Activated CD8-positive, alpha-beta memory T cell treated with anti-CD3 and anti-CD28 coated beads for 48 hours (primary cell): Measurements from ENCODE around the gene COLEC12.

Source experiments
- DNase-seq, 3 experiments: peaks; one replicate each; pipeline ENCODE4 v3.0.0-alpha.2; 2020; ENCODE audit warnings: low read depth in 2 of 3, low spot score in 2 of 3

Gene COLEC12

DNA sequence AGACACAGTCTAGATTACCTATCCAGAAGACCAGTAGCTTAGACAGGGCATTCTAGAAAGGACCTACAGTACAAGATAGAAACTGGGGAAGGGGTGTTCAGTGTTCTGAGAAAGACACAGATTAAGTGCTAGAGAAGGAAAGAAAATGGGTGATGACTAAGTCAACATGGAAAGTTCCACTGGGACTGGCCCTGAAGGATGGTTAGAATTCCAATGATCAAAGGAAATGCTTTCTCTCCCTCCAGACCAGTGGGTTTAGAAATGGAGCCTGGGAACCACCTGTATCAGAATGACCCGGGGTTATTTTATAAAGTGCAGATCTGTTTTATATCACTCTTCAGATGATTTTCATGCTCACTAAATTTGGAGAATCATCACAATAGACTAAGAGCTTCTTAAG is 5.8 kb upstream of the COLEC12 start:
- DNase-seq: no peak

DNA sequence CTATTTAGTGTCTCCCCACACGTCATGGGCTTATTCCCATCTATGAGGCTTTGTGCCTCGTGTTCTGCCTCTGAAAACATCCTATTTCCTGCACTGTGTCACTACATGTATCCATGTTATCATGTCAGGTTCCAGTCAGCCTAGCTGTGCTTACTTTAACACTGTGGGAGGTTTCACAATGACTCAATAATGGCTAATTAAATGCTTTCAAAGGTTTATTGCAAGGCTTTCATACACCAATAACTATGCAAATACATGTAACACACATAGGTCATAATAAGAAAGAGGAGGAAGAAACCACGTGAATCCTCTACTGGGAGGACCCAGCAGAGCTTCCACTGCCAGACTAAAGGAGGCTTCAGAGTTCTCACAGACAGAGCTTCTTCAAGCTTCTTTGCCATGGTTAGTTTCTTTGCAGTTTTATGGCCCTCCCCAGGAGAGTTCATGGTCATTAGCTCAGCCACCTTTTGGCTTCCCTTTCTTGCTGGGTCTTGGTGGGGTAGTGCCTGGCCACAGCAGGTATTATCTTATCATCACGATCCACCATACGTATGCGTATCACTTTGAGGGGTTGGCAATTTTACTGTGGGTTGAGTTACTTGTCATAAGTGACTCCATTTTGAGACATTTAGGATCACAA is 5.1 kb upstream of the COLEC12 start:
- DNase-seq: no peak

DNA sequence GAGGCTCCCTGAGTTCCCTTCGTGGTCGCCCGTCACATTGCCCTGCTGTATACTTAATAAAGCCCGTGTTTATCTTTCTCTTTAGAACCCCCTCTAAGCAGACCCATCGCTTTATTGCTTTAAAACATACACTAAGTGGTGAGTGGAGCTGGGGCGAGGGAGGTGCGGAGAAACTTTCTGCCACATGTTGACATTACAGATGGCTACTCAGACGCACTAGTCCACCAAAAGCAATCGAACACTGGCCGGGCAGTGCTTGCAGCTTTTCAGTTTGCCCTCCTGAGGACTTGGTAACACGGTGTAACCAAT is 859 bp upstream of the COLEC12 start:
- no peak for DNase-seq

DNA sequence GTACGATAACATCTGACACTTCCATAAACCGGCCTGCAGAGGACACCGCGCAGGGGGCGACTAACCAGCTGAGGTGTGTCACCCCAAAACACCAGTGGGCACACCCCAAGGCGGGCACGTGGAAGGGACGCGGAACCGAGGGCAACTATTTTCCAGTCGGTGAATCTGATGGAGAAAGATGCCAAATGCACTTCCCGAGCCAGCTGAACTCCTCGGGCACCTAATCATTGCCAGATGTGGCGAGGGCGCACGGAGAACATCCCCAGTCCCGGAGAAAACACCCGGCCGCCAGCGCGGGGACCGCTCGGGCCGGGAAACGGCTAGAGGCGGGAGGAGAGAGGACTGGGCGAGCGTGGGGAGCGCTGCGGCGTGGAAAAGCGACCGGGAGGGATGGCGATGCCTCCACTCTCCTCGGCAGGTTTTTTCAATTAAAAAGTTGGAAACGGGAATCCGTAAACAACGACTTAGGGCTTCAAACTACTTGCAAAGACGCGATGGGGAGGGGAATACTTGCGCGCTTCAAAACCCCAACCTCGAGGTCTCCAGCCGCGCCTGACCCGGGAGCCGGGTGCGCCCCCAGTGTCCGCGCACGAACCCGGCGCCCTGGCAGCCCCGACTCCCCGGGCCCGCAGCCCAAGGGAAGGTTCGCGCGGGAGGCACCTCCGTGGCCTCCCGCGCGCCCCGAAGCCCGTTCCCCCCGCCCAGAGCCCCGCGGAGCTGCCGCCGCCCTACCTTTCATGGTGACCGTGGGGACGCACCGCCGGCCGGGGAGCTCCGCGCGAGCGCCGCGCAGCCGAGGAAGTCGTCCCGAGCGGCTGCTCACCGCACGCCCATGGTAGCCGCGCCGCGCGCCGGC is 497 bp downstream of the COLEC12 start:
- DNase-seq: no peak

DNA sequence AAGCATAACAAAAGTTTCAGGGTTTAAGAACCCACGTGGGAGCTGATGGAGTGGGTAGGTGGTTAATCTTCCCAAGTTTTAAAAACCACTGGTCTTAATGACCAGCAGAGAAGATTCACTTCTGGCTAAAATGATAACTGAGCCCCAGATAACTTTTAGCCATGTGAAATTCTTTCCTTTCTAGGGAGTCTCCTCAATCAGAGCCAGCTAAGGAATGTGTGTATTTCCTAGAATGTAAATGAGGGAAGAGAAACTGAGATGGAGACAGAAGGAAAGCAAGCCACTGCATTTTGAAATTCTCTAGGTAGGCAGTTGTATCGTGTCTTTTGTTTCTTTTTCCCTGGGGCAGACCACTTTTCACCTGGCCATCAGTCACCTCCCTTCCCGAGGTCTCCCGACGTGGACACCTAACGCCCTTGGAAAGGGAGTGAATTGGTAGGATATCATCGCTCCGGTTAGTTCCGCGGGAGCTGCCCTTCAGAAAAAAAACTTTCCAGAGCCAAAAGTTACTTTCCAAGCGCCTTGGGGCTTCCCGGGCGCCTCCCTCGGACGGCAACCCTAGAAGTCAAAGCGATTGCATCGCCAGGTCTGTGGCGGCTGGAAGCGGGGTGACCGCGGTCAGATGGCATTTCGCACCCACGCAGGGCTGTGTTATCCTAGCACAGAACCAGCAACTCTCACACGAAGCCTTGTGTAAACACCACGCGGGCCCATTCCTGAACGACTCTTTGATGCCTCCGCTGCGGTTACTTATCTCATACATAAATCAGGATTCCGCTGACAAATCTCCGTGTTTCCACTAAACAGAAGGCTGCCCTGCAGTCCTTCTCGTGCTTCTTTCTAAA is 1.3 kb downstream of the COLEC12 start:
- no peak for DNase-seq

DNA sequence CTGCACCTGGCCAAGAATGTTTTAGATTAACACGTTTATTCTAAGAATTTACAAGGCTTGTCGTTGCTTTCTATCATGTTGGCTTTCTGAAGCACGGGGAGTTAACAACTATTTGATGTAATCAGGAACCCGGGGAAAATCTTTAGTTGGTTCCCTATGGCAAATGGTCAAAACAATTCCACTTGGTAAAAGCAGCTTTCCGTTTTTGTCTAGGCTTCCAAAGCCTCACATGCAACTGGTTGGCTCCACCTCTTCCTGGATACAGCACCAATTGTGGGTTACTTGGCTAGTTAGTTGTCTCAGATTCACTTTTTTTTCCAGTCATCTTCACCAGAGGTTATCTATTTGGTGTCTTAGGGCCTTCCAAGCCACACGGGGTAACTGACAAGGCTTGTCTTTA is 2.8 kb downstream of the COLEC12 start:
- no peak for DNase-seq

DNA sequence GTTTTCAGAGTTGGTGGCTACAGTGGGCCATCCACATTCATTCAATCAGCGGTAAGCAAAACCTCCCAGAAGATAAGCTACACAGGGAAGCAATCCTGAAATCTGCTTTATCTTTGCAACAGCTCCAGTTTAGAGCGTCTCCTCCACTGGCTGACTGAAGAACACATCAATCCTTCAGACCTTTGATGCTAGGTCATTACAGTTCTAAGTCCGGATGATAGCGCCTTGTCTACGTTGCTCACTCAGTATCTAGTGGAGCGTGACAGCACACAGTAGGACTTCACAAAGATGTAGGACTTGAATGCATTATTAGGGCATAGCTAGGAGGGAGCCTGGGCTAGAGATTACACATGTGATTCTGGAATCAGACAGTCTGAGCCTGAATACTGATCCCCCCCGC is 5.0 kb downstream of the COLEC12 start:
- no peak for DNase-seq

DNA sequence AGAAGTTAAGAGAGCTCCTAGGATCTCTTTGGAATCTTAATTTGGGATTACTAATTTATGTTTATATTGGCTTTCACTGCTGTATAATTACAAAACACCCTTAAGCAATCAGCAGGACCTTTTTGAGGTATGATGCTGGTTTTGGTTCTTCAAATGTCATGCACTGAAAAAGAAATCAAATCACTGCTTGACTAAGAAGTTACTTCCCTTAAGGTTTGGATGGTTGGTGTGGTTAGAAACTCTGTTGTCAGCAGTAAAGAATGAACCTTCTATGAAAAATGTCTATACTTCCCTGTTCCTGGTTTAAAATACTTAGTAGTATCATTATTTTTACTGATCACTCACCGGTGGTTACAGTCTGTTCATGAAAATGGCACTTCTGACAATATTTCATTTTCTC is 5.5 kb downstream of the COLEC12 start:
- no peak for DNase-seq

DNA sequence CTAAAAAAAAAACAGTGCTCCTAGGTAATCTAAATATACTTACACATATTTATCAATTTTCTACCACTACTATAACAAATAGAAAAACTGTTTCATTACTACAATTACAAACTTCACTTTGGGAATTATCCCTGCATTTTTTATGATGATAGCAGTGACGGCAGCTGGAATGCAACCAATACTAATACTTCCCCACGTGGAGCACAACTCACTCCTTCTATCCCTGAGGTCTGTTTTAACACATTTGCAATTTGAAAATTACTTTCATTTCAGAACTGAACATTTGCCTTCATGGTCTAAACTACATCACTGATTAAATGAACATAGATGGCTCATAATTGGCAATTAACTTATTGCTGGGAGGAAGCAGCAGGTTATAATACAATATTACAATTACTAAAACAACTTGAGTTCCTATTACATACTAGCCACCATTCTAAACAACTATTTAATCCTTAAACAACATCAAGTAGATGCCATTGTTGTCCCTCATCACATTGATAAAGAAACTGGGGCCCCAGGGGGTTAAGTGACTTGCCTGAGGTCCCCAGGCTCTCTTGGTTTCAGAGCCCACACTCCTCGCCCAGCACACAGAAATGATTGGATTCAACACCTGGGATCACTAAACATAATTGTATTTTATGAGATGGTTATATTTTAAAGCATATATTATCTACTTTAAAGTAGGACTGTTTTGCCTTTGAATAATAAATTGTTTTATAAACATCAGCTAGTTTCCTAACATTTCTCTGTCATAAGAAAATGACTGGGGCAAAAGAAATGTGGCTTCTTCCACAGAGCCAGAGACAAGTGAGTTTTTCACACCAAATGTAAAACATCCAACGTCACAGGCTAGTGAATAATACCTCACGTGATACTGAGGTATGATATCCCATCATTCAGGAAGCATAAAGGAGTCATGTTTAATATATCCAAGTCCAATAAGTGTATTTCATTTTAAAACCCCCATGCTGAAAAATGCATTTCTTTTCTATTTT is 6.2 kb downstream of the COLEC12 start:
- no peak for DNase-seq

DNA sequence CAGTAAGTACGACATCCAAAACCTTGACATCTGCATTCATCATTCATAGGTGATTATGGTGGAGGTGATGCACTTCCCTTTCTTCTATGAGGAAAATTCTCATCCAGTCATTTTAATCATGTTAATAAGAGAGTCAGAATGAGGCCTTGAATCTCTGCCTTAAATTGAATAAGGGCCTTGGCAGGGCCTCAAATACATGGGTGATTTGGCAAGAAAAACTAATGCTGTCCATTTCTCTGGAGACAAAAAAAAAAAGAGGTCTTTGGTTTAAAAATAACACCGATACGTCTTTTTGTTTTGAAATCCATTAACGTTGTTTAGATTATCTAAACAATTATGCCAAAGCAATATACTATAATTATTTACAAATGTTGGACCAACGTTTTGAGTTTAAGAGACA is 8.1 kb downstream of the COLEC12 start:
- DNase-seq: no peak

DNA sequence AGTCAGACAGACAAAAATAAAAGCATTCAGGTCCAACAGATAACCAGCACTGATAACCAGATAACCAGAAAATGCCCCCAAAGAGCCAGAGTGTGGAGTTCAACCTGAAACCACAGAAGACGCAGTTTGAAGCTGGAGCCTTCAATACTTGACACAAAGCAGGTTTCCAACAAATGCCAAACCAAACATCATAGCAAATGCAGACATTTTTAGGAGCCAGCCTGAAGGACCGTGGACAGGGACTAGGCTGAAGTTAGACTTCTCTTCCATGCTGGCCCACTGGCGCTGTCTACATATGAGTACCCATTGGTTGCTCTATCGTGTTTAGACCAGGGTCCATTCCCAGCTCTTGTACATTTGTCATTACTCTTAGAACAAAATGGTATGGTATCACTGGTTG is 9.9 kb downstream of the COLEC12 start:
- no peak for DNase-seq

DNA sequence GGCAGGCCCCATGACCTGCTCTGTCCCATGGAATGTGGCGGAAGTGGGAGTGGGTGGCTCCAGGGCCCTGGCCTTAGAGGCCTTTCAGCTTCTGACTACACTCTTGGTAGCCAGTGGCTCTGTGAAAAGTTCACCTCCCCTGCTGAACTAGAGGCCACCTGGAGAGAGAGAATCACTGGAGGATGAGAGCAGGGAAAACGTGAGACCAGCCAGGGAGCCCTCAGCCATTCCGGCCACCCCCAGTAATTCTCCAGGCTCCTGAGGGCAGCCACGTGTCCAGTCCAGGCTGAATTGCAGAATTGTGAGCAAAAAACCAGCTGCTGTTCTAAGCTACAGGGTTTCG is 10.5 kb downstream of the COLEC12 start:
- DNase-seq: no peak

DNA sequence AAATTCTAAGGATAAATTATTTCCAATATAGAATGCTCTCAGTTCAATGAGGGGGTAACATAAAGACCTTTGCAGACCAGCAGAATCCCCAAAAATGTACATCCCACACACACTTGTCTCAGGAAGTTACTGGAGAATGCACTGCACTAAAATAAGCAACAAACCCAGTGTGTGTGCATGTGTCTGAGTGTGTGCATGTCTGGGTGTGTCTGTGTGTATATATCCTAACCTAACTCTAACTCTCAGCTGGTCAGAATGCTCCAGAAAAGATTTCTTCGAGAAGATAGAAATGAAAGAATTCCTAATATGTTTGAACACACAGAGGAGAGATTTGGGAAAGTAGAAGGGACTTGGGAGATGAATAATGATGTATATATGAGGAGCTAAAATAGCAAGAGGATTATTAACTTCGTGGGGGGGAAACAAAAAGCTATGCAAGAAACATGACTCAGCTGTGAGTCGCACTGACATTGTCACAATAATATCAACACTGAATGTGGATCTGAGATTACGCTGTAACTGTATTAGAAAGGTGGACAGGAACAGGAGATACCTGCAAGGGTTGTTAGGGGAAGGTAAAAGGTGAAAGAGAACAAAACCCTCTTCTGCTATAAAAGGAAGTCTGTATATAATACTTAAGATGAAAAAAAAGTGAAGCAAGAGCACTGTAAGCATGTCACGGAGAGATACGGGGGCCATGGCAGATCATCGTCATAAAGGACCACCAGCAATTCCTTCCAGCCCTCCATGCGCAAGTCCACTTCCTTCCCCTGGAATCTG is 11.1 kb downstream of the COLEC12 start:
- no peak for DNase-seq

DNA sequence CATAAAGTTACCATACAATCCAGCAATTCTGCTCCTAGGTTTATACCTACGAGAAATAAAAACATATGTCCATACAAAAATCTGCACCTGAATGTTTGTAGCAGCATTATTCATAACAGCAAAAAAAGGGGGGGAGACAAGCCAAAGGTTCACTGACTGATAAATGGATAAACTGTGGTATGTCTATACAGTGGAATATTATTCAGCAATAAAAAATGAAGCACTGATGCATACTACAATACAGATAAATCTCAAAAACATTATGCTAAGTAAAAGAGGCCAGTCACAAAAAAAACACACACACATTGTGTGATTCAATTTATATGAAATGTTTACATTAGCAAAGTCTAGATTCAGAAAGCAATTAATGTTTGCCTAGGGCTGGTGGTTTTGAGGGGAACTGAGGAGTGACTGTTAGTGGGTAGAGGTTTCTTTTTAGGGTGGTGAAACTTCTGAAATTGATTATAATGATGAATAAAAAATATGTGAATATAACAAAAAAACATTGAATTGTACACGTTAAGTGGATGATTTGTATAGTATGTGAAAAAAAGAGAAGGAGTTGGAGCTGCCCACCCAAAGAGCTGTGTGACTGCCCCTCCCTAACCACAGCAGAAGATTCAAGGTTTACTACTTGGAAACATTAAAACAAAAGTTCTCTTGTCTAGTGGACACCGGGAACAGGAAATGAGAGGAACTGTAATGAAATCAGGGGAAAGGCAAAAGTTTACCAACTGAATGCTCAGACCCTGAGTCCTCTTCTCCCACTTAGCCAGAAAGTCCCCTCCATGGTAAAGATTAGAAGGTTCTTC is 13.4 kb downstream of the COLEC12 start:
- no peak for DNase-seq

DNA sequence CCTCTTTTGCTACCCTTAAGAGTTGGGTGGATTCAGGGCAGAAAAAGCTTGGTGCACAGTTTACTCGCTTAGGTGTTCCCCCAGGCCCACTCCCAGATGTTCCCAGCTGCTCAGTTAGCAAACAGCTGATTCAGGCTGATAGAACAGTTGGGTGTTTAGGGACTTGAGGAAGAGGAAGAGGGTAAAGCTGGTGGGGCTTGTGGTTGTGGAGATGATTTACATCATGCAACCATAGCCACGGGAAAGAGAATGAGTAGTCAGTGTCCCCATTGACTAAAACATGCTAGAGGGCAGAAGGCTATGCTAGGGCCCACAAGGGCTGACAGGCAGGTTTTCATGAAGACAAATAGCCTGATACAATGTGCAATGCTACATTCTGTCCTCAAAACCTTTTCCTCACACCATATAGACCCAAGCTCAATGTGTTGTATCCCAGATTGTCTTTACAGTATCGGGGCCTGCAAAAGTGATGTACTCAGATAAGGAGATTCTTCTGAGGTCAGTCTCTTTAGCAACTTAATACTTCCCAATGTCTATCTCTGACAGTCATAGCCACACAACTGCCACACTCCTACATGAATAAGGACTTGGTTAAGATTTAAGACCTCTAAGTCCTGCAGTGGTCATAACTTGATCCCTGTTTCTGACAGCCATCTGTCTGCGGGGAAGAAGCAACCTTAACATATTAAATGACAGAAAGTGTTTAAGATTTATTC is 15.6 kb downstream of the COLEC12 start:
- DNase-seq: no peak

DNA sequence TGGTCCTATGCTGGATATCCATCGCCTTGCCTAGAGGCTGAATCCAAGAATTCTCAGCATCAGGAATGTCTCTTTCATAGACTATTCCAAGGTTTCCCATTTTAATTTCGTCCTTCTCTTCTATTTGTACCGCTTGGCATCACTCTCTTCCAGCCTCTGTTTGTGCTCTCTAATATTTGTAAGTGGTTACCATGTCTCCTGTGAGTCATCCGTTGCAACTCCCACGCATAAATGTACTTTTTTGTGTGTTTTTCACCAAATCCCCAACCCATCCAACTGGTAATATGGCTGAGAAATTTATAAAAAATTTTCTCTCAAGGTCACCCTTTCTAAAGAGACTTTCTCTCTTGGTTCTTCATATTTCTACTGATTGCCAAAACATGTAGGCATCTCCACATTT is 21.8 kb downstream of the COLEC12 start:
- no peak for DNase-seq

DNA sequence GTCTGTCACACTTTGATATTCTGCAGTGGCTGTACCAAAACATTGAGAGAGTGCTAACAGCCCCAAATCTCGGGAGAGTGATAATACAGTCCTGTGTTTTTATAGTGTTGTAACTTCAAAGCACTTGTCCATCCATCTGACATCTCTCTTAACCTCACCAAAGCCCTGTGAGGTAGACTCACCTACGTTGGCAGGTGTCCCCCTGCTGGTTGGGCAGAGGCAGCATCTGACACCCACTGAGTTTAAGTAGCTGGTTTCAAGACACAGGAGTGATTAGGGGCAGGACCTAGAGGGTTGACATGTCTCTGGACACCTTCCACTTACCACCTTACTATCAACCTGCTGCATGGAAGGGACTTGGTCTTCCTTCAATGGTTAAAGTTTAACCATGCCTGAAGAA is 22.9 kb downstream of the COLEC12 start:
- DNase-seq: no peak

DNA sequence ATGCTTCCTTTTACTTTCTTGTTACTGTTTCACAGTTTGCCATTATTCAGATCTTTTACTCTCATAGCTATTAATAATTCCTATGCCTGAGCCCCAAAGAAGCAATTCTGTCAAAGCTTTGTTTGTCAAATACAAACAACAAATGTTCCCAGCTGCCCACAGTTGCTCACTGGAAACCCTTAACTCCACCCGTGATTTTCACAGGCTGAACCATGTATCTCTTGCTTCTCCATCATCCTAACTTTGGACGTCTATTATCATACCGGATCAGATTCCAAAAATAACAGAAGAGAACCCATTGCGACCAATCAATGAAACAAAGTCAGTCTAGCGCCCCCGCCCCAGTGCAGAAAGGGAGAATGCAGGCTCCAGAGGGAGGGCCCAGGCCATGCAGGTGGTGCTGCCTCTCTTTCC is 24.2 kb downstream of the COLEC12 start:
- no peak for DNase-seq
